GM13976 (cell line): Measurements from ENCODE around the gene DAPK1.

Experiments used
- DNase-seq: peaks from one replicate; pipeline ENCODE4 v3.0.0; 2012; ENCODE audit warnings: low spot score
- CTCF ChIP-seq: IDR thresholded peaks from 2 replicates; pipeline ENCODE4 v1.5.1; 2012; ENCODE audit warnings: borderline replicate concordance, mild to moderate bottlenecking; ENCODE audit not compliant: insufficient read depth; ENCODE audit errors: extremely low read depth, missing control alignments, control extremely low read depth
- in situ Hi-C: fragments of 300-500 bp; cut with MboI; formaldehyde crosslinking; loops from one replicate; pipeline ENCODE4 v1.12.0; 2022; ENCODE audit warnings: low sequenced_read_pairs, mixed read lengths, inconsistent platforms; ENCODE audit not compliant: unreplicated experiment

Gene DAPK1

GRCh38 chr9:87643778-87644570, 146.3 kb downstream of the DAPK1 start:
- no peak for TF ChIP-seq CTCF
- in situ Hi-C loops, result no loop called here
- DNase-seq, result no peak

DNA sequence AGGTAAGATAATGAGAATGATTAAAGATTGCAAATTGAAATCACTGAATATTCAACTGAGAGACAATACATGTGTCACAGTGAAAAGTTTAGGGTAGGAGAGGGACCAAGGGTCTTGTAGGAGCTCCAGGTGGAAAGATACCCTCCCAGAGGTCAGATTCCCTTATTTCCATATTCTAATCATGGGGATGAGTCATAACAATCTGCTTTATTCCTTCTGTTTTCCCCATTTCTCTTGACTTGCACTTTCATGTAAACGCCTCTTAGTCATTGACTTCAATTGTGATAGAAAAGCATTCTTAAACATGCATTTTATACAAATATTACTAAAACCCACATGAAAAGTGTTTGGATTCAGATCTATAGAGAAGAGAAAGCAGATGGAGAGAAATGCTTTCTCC, 147.0 kb downstream of the DAPK1 start:
- TF ChIP-seq CTCF, result no peak
- in situ Hi-C loops, result no loop called here
- no peak for DNase-seq

DNA sequence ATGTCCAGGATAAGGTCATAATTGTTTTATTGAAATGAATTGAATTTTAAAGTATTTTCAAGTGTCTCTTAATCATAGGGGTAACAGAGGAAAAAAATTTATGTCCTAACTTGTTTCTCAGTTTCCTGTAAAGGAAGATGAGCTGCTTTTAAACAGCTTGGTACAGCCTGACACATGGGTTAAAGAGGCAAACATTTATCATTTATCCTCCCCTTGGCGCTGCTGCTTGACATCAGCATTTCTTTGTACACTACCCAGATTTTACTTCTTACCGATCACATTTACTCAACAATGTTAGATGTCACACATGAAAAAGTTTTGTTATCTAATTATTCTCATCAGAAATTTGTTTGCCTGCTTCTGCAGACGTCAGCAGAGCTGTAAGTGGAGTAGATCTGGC, 148.9 kb downstream of the DAPK1 start:
- no peak for TF ChIP-seq CTCF
- in situ Hi-C loops, result no loop called here
- no peak for DNase-seq

- TF ChIP-seq CTCF, result no peak
- in situ Hi-C loops, result no loop called here
- no peak for DNase-seq
Observed at GRCh38 chr9:87647114-87647513, 149.4 kb downstream of the DAPK1 start.

GRCh38 chr9:87648606-87649005, 150.9 kb downstream of the DAPK1 start:
- in situ Hi-C loops, result no loop called here
- DNase-seq, result no peak
- TF ChIP-seq CTCF, result no peak

DNA sequence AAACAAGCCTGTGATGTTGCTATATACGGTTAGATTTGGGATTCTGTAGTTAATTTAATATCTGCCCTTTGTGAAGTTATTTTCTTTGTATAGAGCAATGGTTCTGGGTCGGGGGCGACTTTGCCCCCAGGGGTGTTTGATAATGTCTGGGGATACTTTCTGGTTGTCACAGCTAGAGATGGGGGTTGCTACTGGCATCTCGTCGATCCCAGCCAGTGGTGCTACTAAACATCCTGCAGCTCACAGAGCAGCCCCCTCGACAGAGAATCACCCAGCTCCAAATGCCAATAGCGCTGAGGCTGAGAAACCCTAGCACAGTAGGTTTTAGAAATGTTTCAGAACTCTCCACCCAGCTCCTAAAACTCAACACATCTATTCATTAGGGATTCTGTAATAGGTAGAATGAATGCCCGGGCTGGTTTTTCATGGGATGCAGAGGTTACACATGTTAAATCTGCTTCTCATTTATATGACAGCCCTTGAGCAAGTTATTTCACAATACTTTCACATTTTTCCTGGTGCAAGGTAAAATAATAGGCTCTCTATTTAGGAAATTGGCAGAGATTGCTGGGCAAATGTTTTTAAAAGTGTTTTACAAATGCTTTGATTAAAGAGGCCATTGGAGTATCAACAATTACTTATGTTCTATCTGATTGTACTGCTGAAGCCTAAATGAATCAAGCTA, 153.1 kb downstream of the DAPK1 start:
- no peak for DNase-seq
- TF ChIP-seq CTCF, result no peak
- in situ Hi-C loops, result loop anchor here (25.0 kb wide), 1 partner anchor 313 kb away; no protein-coding TSS in a partner anchor

DNA sequence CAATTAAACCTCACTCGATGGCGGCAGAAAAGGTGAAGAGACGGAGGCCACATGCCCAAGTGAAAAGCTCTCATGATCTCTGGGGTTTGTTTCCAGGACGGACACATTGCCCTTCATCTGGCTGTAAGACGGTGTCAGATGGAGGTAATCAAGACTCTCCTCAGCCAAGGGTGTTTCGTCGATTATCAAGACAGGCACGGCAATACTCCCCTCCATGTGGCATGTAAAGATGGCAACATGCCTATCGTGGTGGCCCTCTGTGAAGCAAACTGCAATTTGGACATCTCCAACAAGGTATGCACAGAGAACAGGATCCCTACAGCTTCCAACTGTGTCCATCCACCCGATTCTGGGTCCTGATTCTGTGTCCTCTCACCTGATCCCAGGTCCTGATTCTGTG, 153.8 kb downstream of the DAPK1 start:
- in situ Hi-C loops, result loop anchor here (25.0 kb wide), 1 partner anchor 314 kb away; no protein-coding TSS in a partner anchor
- no peak for DNase-seq
- no peak for TF ChIP-seq CTCF
